Activated naive CD8-positive, alpha-beta T cell treated with anti-CD3 and anti-CD28 coated beads for 36 hours (primary cell): ENCODE measurements around the gene AOC3. TPM values are rescaled to one million over a fixed set of nuclear protein-coding genes. Genes with fewer than 3 reads are reported as not detected.
"Not testable (repeated sequence)": the region's sequence is repeated elsewhere in the genome, so short reads cannot be mapped to it uniquely, and the experiment has no call there.

Experiments
- DNase-seq: peaks from one replicate; pipeline ENCODE4 v3.0.0; 2021
- H3K27ac Mint-ChIP-seq: one replicate; pipeline ENCODE4 v1.8.0; 2022; ENCODE audit warnings: mild to moderate bottlenecking, moderate library complexity, mixed read lengths
- H3K27me3 Mint-ChIP-seq: one replicate; pipeline ENCODE4 v1.8.0; 2022; ENCODE audit warnings: mild to moderate bottlenecking, mixed read lengths
- H3K36me3 Mint-ChIP-seq: one replicate; pipeline ENCODE4 v1.8.0; 2021; ENCODE audit warnings: mild to moderate bottlenecking, mixed read lengths
- H3K4me1 Mint-ChIP-seq: one replicate; pipeline ENCODE4 v1.8.0; 2021; ENCODE audit warnings: mixed read lengths
- H3K4me3 Mint-ChIP-seq: one replicate; pipeline ENCODE4 v1.8.0; 2022; ENCODE audit warnings: mild to moderate bottlenecking, moderate library complexity, mixed read lengths
- H3K9me3 Mint-ChIP-seq: one replicate; pipeline ENCODE4 v1.8.0; 2022; ENCODE audit warnings: mixed read lengths
- total RNA-seq, 2 experiments: library from RNA; stranded (reverse); gene quantifications; one replicate each; pipeline ENCODE4 v1.2.3, GENCODE V29; 2021

The AOC3 gene
- total RNA-seq, 2 experiments from 2014 or later = 1.2 to 1.5 TPM

DNA sequence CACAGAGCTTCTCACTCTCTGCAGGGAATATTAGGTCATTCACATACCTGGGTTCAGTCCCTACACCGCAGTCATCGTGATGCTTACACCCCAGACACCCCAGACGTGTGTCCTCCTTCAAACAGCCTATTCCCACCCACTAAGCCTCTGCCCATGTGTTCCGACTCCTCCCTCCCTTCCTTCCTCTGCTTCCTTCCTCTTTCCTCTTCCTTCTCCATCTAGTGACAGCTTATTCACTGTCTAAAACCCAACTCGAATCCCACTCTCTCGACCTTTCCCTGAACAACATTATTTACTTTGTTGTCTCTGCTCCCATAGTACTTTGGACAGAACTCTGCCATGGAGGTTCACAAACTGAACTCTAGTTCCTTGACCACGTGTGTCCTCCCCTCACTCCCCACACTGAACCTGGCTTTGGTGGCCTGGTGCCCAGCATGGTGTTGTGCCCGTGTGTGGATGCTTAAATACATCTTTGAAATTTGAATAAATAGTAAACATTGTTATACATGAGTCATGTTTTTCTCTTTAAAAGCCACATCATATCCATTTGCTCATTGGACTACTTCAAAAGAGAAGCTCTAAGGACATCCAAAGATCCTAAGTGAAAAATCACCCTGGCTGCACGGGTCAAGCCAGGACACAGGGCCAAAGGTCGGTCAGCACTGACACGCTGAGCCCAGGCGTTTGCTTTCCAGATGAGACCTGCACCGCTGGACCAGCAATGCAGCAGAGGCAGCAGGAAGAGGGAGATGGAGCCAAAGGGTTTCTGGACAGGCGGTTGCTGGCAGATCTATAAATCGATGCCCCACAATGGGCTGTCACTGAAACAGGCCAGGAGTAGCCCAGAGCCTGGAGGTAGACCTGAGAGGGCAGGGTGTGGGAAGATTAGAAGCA lies 35.5 kb downstream of the AOC3 start:
- no peak overlapping the region for H3K4me3 Mint-ChIP-seq
- no peaks in the 10 kb centered on the region for H3K4me1 Mint-ChIP-seq
- no peaks in the 10 kb centered on the region for H3K36me3 Mint-ChIP-seq
- peaks cover 7% of the 10 kb centered on the region for H3K27me3 Mint-ChIP-seq
- DNase-seq = no peak
- H3K27ac Mint-ChIP-seq = no peak overlapping the region
- H3K9me3 Mint-ChIP-seq = no peaks in the 10 kb centered on the region

DNA sequence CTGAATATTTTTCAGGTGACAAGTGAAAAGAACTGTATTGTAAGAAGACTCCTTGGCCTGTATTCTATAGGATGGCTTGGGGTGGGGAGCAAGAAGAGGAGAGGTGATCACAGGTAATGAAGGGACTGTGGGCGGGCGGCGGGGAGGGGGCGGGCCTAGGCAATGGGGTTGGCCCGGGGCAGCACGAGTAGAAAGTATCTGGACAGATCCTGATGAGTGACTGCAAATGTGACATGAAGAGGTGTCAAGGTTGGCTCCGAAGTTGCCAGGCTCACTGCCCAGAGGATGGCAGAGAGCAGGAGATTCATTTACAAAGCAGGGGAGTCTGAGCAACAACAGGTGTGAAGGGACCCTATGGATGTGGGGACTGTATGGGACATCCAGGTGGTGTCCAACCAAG lies 38.8 kb downstream of the AOC3 start:
- Mint-ChIP-seq H3K27ac (no peak overlapping the region), H3K9me3 (no peaks in the 10 kb centered on the region), H3K4me3 (no peak overlapping the region), H3K27me3 (peaks cover 7% of the 10 kb centered on the region), H3K36me3 (no peaks in the 10 kb centered on the region), H3K4me1 (no peaks in the 10 kb centered on the region)
- DNase-seq = no peak

- peaks cover 4% of the 10 kb centered on the region for H3K27me3 Mint-ChIP-seq
- H3K4me1 Mint-ChIP-seq = no peaks in the 10 kb centered on the region
Measured at GRCh38 chr17:42891539-42892152, 40.6 kb downstream of the AOC3 start.

GRCh38 chr17:42893359-42893758 lies 42.4 kb downstream of the AOC3 start:
- Mint-ChIP-seq H3K4me1 (no peaks in the 10 kb centered on the region), H3K9me3 (no peaks in the 10 kb centered on the region), H3K36me3 (no peaks in the 10 kb centered on the region), H3K27me3 (peaks cover 8% of the 10 kb centered on the region), H3K4me3 (no peak overlapping the region), H3K27ac (no peak overlapping the region)
- no peak for DNase-seq

More at GRCh38 chr17:42891539-42892152, 40.6 kb downstream of the AOC3 start:
- Mint-ChIP-seq H3K4me3 (no peak overlapping the region), H3K27ac (no peak overlapping the region), H3K36me3 (no peaks in the 10 kb centered on the region), H3K9me3 (no peaks in the 10 kb centered on the region)
- no peak for DNase-seq

DNA sequence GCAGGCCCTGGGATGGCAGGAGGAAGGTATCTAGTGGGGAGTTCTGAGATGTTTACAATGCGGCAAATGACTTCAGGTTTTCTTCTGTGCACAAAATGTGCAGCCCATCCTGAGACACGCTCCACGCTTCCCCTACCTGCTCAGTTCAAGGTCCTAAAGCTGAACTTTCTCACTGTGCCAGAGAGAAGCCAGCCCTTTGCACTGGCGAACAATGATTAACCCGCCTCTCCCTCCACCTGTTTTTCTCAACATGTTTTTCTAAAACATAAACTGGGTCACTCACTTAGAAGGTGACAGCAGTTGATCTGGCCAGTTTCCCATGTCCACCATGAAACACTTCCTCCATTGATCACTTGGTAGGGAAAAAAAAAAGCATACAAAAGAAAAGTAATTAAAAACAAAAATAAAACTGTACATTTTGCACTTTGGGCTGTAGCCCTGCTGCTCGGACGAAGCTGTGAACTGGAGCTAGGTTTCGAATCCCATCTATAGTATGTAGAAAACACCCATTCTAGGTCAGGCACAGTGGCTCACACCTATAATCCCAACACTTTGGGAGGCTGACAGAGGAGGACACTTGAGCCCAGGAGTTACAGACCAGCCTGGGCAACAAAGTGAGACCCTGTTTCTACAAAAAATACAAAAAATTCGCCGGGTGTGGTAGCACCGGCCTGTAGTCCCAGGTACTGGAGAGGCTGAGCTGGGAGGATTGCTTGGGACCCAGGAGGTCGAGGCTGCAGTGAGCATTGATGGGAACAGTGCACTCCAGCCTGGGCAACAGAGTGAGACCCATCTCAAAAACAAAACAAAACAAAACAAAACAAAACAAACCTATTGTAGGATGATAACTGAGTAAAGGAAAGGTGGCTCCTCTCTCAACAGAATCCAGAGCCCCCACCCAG lies 43.5 kb downstream of the AOC3 start:
- DNase-seq = no peak
- H3K4me1 Mint-ChIP-seq = no peaks in the 10 kb centered on the region
- H3K27me3 Mint-ChIP-seq = peaks cover 10% of the 10 kb centered on the region
- H3K36me3 Mint-ChIP-seq = no peaks in the 10 kb centered on the region
- no peak overlapping the region for H3K4me3 Mint-ChIP-seq
- no peak overlapping the region for H3K27ac Mint-ChIP-seq
- no peaks in the 10 kb centered on the region for H3K9me3 Mint-ChIP-seq

GRCh38 chr17:42895185-42895555 lies 44.2 kb downstream of the AOC3 start:
- no peaks in the 10 kb centered on the region for H3K36me3 Mint-ChIP-seq
- H3K27me3 Mint-ChIP-seq = peaks cover 10% of the 10 kb centered on the region
- no peak for DNase-seq
- H3K9me3 Mint-ChIP-seq = no peaks in the 10 kb centered on the region
- H3K4me1 Mint-ChIP-seq = no peaks in the 10 kb centered on the region
- no peak overlapping the region for H3K4me3 Mint-ChIP-seq
- no peak overlapping the region for H3K27ac Mint-ChIP-seq

- Mint-ChIP-seq H3K9me3 (no peaks in the 10 kb centered on the region), H3K36me3 (no peaks in the 10 kb centered on the region), H3K4me1 (no peaks in the 10 kb centered on the region), H3K4me3 (no peak overlapping the region), H3K27ac (no peak overlapping the region), H3K27me3 (peaks cover 18% of the 10 kb centered on the region)
- DNase-seq = no peak
Measured at GRCh38 chr17:42898147-42898811, 47.3 kb downstream of the AOC3 start.

DNA sequence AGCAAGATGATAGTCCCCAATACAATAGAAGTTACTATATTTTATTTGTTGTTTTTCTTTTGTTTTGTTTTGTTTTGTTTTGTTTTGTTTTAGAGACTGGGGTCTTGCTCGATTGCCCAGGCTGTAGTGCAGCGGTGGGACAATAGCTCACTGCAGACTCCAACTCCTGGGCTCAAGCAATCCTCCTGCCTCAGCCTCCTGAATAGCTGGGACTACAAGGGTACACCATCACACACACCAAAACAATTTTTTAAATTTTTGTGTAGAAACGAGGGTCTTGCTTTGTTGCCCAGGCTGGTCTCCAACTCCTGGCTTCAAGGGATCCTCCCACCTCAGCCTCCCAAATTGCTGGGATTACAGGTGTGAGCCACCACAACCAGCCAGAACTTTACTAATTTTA lies 49.0 kb downstream of the AOC3 start:
- not testable (repeated sequence) for H3K4me1 Mint-ChIP-seq

DNA sequence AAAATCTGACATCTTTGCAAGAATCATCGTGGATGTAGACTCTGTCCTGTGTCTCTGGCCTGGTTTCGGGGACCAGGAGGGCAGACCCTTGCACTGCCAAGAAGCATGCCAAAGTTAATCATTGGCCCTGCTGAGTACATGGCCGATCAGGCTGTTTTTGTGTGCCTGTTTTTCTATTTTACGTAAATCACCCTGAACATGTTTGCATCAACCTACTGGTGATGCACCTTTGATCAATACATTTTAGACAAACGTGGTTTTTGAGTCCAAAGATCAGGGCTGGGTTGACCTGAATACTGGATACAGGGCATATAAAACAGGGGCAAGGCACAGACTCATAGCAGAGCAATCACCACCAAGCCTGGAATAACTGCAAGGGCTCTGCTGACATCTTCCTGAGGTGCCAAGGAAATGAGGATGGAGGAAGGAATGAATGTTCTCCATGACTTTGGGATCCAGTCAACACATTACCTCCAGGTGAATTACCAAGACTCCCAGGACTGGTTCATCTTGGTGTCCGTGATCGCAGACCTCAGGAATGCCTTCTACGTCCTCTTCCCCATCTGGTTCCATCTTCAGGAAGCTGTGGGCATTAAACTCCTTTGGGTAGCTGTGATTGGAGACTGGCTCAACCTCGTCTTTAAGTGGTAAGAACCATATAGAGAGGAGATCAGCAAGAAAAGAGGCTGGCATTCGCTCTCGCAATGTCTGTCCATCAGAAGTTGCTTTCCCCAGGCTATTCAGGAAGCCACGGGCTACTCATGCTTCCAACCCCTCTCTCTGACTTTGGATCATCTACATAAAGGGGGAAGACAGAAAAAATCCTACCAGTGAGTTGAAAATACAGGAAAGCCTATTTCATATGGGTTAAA lies 49.7 kb downstream of the AOC3 start, which contains the start of gene G6PC1:
G6PC1 (plus strand) TSS at position 340 of the 872 bp plus-strand sequence; CDS start at position 418, 78 bp downstream.
- Mint-ChIP-seq H3K36me3 (no peaks in the 10 kb centered on the region), H3K4me3 (no peak within 1 kb of the TSS), H3K27ac (no peak within 1 kb of the TSS), H3K27me3 (peaks cover 18% of the 10 kb centered on the region), H3K9me3 (no peaks in the 10 kb centered on the region), H3K4me1 (no peaks in the 10 kb centered on the region)
- no peak for DNase-seq

More for the DNA sequence above, 49.0 kb downstream of the AOC3 start:
- peaks cover 18% of the 10 kb centered on the region for H3K27me3 Mint-ChIP-seq
- DNase-seq, H3K36me3 Mint-ChIP-seq, H3K4me3 Mint-ChIP-seq, H3K27ac Mint-ChIP-seq, H3K9me3 Mint-ChIP-seq: not testable (repeated sequence)

DNA sequence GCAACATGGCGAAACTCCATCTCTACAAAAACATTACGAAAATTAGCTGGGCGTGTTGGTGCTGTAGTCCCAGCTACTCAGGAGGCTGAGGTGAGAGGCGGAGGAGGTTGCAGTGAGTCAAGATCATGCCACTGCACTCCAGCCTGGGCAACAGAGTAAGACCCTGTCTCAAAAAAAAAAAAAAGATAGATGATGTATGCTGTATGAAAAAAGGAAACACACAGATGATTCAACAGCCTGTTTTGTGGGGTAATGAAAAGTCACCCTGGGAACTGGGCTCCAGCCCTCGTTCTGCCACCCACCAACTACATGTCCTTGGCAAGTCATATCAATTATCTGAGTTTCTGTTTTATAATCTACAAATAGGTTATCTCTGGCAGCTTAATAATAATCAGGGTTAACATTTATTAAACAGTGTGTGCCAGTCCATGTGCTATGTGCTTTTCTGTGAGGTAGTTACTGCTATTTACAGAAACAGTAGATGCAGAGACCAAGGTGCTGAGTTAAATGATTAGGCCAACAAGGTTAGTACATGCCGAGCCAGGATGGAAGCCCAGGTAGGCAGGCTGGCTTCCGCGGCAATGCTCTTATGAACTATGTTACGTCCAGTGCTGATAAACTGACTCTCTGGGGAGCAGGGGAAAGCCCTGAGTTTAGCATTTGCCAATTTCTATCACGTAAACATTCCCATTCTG lies 50.7 kb downstream of the AOC3 start:
- Mint-ChIP-seq H3K4me1 (no peaks in the 10 kb centered on the region), H3K27me3 (peaks cover 16% of the 10 kb centered on the region), H3K9me3 (no peaks in the 10 kb centered on the region), H3K36me3 (no peaks in the 10 kb centered on the region), H3K4me3 (no peak overlapping the region), H3K27ac (no peak overlapping the region)
- no peak for DNase-seq

GRCh38 chr17:42904110-42904469 lies 53.1 kb downstream of the AOC3 start:
- no peaks in the 10 kb centered on the region for H3K9me3 Mint-ChIP-seq
- no peaks in the 10 kb centered on the region for H3K4me1 Mint-ChIP-seq
- no peaks in the 10 kb centered on the region for H3K36me3 Mint-ChIP-seq
- no peak for DNase-seq
- peaks cover 7% of the 10 kb centered on the region for H3K27me3 Mint-ChIP-seq
- no peak overlapping the region for H3K4me3 Mint-ChIP-seq
- no peak overlapping the region for H3K27ac Mint-ChIP-seq

- Mint-ChIP-seq H3K4me3 (no peak overlapping the region), H3K27me3 (peaks cover 11% of the 10 kb centered on the region), H3K27ac (no peak overlapping the region), H3K36me3 (no peaks in the 10 kb centered on the region), H3K9me3 (no peaks in the 10 kb centered on the region), H3K4me1 (no peaks in the 10 kb centered on the region)
- no peak for DNase-seq
Measured at GRCh38 chr17:42906772-42907446, 55.9 kb downstream of the AOC3 start.
